Activated naive CD4-positive, alpha-beta T cell treated with Interleukin-2 at 50 U/mL for 16 hours (primary cell): ENCODE data around the gene ZNF624.
A peak's percentile ranks its signal among the peaks of the same experiment; 100 is the strongest.

Experiments
- DNase-seq: peaks from one replicate; pipeline ENCODE4 v3.0.0-alpha.2; 2020

The ZNF624 gene

GRCh38 chr17:16589097-16589969 lies 64.3 kb downstream of the ZNF624 start:
- DNase-seq = peak; percentile 92

- no peak for DNase-seq
These were observed 67.9 kb downstream of the ZNF624 start for GRCh38 chr17:16585796-16586195.

GRCh38 chr17:16584273-16584995 lies 69.2 kb downstream of the ZNF624 start:
- peak; percentile 93 for DNase-seq

- DNase-seq = peak; percentile 6
These were observed 69.9 kb downstream of the ZNF624 start for GRCh38 chr17:16583781-16584180.

- no peak for DNase-seq
These were observed 80.2 kb downstream of the ZNF624 start for GRCh38 chr17:16573466-16573865.
